ENCODE results near the gene DNAJC21.

DNAJC21 gene

DNA sequence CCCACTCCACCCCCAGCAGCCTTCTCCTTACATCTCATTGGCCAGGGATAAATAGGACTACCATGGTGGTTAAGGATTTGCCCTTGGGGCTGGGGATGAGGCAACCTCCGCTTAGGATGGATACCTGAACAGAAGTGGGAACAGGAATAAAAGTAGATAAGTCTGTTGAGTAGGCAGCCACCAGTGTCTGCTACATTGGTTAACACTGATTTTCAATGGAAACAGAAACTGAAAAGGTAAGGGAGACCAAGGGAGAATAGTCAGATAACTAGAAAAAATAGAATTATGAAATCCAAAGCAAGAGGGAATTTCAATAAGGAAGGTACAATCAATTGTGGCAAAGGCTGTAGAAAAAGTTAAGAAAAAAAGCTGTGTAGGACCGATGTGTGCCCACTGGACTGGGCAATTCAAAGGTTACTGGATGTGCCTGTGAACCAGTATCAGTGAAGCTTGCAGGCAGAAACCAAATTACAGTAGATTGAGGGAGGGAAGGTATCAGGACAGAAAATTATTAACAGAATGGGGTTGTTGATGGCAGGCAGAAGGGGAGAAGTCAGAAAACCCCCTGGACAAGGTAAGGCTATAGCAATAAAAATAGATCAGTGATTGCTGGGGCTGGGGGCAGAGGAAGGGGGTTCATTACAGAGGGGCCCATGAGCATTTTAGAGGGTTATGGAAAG is 48.7 kb downstream of the DNAJC21 start:
- DNase-seq (ENCODE audit: extremely low read depth in 1 of 2, low read depth in 1 of 2): no peak

DNA sequence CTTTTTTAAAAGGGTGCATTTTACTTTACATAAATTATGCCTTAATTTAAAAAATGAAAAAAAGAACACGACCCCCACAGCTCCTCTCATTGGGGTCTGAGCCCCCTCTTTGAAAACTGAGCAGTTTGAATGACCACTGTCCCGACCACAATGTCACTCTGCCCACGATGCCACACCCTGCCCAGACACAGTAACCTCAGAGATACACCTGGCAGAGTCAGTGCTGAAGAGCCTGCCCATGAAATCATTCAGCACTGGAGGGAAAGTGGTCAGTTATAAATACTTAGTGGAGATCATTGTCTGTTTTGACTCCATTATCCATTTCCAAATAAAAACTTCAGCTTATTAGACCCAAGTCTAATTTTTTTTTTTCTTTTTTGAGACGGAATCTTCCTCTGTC is 49.3 kb downstream of the DNAJC21 start:
- DNase-seq (ENCODE audit: extremely low read depth in 1 of 2, low read depth in 1 of 2): no peak

DNA sequence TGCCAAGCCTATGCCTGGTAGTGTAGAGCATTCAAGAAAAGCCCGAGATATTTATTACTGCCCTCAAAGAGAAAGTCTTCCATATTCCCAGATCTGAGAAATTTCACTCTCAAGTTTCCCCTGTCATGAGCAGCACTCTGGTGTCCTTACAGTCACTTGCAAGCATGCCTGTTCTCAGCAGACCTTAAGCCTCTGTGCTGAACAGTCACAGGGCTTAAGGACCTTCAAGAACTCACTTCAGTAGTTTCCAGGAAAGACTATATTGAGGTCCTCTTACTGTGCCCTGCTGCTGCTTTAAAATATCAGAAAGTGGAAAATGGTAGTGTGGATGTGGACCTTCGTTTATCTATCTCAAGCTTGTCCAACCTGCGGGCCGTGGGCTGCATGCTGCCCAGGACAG is 53.5 kb downstream of the DNAJC21 start:
- no peak for DNase-seq (ENCODE audit: extremely low read depth in 1 of 2, low read depth in 1 of 2)

DNA sequence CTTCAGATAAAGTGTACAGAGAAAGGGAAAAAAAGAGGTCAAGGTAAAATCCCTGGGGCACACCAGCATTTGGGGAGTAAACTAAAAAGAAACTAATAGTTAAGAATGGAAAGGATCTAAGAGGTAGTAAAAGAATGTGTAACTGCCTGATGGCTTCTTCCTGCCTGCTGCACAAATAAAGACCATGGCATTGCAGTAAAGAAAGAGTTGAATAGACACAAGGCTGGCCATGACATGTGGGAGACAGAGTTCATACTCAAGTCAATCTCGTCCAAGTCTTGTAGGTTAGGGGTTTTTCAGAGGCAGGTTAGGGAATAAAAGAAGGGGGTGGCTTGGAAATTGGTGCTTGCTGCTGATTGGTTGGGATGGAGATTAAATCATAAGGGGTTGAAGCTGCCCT is 57.6 kb downstream of the DNAJC21 start:
- DNase-seq (ENCODE audit: extremely low read depth in 1 of 2, low read depth in 1 of 2): no peak

DNA sequence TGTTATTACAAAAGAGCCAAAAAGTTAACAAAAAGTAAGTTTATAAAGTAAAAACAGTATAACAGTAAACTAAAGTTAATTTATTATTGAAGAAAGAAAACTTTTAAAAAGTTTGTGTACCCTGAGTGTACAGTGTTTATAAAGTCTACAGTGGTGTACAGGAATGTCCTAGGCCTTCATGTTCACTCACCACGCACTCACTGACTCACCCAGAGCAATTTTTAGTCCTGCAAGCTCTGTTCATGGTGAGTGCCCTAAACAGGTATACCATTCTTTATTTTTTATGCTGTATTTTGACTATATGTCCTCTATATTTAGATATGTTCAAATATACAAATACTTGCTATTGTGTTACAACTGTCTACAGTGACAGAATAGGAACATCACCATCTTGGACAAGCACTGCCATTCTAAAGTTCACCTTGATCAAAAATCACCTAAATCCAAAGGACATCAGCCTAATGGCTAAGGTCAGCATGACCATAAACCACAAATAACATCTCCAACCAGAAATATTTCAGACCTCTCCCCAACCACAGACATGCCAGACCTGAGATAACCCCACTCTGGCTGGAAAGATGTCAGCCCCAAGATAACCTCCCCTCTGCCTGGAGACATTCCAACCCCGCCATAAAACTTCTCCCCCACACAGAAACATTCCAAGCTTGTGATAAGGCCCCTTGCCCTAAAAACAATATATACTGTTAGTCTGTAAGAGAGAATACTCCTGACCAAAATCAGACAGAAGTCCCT is 62.3 kb downstream of the DNAJC21 start:
- DNase-seq (ENCODE audit: extremely low read depth in 1 of 2, low read depth in 1 of 2): no peak

DNA sequence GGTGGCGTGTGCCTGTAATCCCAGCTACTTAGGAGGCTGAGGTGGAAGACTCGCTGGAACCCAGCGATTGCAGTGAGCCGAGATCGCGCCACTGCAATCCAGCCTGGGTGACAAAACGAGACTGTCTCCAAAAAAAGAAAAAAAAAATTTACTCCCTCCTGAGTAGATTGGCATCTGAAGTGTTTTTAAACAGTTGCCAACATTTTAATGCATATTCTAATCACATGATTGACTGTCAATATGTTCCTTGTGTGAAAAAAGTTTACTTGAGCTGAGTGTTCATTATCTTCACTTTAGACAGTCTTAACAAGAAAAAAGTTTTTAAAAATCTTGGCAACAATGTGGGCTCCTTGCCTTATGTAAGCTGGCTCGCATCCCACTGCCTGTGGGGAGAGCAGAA is 64.6 kb downstream of the DNAJC21 start:
- DNase-seq (ENCODE audit: extremely low read depth in 1 of 2, low read depth in 1 of 2): no peak

DNA sequence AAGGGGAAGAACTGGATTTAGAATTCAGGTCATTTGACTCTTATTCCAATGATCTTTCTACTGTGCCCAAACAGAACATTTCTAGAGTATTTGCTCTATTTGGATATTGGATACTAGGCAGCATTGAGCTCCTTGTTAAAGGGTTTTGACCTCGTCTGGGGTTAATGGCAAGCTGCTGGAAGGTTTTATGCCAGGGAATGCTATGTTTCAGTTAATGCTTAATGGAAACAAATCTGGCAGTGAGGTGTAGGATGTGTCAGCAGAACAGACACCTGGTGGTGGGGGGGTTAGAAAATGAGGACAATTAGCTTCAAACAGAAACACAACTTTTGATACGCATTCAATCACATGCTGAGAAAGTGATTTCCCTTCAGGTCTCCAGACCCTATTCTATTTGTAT is 66.9 kb downstream of the DNAJC21 start:
- DNase-seq (ENCODE audit: extremely low read depth in 1 of 2, low read depth in 1 of 2): no peak

DNA sequence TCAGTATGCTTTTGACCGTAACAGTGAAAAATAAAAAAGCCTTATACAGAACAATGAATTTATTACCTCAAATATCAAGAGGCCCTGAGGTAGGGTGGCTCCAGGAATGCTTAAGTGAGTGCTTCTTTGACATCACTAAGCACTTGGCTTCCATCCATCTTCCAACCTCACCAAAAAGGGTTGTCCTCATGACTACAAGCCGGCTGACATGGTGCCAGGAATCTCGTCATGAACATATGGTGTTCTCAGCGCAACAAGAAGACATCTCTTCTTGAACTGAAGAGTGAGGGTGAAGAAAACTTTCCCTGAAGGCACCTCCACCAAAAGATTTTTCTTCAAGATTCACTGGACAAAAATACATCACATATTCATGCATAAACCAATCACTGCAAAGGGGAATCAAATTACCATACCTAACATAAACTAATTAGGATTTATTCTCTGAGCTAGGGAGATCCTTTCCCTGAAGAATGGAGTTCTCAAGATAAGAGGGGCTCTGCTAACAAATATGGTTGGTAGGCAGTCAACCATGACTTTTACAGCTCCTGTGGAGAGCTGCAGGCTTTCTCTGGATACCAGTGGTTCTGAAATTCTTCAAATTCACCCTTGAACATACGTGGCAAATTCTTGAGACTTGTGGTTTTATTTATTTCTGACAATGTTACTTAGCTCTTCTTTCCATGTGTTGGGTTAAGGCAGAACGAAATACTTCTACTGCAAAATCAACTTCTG is 68.9 kb downstream of the DNAJC21 start:
- no peak for DNase-seq (ENCODE audit: extremely low read depth in 1 of 2, low read depth in 1 of 2)

DNA sequence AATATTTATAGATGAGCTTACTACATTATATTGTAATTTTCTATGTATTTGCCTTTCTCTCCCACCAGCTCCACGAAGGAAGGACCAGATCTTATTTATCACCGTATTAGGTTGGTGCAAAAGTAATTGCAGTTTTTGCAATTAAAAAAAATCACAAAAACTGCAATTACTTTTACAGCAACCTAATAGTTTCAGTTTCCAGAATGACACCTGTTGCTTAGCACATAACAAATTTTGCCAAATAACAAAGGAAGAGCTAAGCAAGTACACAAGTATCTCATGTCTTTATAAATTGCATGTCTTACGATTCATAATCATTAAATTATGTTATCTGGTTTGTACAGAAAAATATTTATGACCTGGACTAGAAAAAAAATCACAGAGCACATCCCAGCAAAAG is 72.5 kb downstream of the DNAJC21 start:
- DNase-seq (ENCODE audit: extremely low read depth in 1 of 2, low read depth in 1 of 2): no peak

DNA sequence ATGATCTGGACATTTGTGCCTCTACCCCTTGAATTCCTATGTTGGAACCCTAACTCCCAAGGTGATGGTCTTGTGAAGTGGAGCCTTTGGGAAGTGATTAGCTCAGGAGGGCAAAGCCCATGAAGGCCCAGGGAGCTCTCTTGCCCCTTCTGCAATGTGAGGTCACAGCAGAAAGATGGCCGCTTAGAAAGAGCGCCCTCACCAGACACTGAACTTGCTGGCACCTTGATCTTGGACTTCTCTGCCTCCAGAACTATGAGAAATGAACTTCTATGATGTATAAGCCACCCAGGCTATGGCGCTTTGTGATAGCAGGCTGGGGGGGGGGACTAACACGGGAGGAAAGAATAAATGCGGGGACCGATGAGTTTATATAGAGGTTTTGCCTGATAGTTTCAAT is 73.1 kb downstream of the DNAJC21 start:
- no peak for DNase-seq (ENCODE audit: extremely low read depth in 1 of 2, low read depth in 1 of 2)

DNA sequence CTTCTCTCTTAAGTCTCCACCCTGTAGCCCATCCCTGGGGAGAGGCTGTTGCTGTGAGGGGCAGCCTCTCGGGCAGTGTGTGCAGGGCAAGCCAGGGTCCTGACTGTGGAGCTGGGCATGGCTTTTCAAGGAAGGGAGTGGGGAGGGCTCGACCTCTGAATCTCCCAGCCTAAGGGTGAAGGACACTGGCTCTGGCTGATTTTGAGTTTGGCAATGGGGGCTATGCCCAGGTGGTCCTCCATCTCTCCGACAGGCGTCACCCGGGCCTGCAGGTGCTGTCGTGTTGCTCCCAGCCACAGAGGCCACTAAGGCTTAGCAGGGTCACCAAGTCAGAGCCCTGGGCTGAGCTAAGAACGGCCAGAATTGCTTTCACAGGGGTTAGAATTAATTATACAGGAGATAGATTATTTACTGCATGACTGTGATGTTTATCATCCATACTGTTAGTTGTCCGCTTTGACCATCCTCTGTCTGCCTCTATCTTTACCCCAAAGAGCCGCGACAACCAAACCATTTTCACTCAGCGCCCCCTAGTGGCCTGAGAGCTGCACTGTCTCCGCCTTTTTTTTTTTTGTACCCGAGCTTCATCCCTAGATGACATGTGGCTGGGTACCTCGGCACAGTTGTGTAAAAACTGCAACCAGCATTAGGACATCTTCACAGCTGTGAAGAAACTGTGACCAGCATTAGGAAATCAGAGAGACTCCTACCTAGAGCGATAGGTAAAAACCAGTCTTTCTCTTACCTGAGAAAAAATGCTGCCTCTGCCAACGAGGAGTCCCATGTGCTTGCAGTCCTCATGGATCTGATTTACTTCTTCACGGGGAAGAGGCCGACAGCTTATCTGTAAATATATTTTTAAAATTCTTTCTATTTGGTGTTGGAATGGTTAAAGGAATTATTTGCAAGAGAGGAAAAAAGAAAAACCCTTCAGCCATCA is 73.9 kb downstream of the DNAJC21 start:
- peak; percentile 2 to 41 for DNase-seq (ENCODE audit: extremely low read depth in 1 of 2, low read depth in 1 of 2)

DNA sequence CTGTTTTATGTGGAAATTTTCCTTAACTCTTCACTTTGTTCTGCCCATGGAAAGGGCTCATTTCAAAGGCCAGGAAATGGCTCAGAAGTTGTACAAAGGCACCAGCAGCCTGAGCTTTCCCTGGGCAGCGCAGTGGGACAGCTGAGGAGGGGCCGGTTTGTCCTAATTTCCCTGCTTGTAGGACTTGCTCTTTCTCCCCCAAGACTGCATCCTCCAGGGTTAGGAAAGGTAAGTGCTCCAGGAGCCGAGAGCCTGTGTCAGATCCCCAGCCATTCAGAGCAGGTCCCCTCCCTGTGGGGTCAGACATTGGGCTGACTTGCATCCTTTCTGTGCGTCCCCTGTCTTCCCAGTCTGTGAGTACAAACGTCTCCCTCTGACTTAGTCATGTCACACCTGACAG is 74.8 kb downstream of the DNAJC21 start:
- no peak for DNase-seq (ENCODE audit: extremely low read depth in 1 of 2, low read depth in 1 of 2)

DNA sequence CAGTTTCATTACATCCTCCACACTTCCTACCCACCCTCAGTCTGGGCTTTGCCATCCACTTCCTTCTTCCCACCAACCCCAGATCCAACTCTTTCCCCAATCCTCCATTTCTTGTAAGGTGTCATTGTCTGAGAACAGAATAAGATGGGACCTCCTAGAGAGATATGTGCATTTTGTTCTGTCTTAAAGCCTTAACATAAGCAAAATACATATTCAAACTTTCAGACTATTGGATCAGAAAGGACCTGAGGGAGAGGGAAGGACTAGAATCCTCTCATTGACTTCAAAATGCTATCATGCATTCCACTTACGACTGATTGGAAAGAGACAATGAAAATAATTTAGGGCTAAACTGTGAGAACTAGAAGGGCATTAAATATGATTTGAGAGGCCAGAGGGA is 75.4 kb downstream of the DNAJC21 start:
- DNase-seq (ENCODE audit: extremely low read depth in 1 of 2, low read depth in 1 of 2): no peak
